Lung (tissue), 12 donors: ENCODE measurements around the gene ITFG1. TPM values are rescaled to one million over a fixed set of nuclear protein-coding genes. Genes with fewer than 3 reads are reported as not detected.

ENCODE experiments used
- ATAC-seq: fragments of 200-7000 bp; cut with Tn5 transposase; one replicate; pipeline ENCODE4 v1.9.1; 2020; ENCODE audit warnings: moderate number of reproducible peaks; ENCODE audit not compliant: insufficient read depth, low FRiP score
- DNase-seq, 3 donors: peaks; one replicate each; pipeline ENCODE4 v3.0.0-alpha.2; 2013 to 2017
- H3K27ac ChIP-seq, 2 donors: one replicate each; pipeline ENCODE4 v1.5.1; 2013; ENCODE audit warnings: mild to moderate bottlenecking in 2 of 2, moderate library complexity in 2 of 2, control low read depth in 1 of 2, inconsistent platforms in 1 of 2, low read depth in 1 of 2, low read length in 1 of 2
- H3K27me3 ChIP-seq, 3 donors: one replicate each; pipeline ENCODE4 v1.5.1; 2013; ENCODE audit warnings: low read length in 2 of 3; ENCODE audit not compliant: control insufficient read depth in 3 of 3, insufficient read depth in 3 of 3
- H3K36me3 ChIP-seq, 4 donors: one replicate each; pipeline ENCODE4 v1.5.1; 2013; ENCODE audit warnings: low read length in 4 of 4, mild to moderate bottlenecking in 1 of 4, moderate library complexity in 1 of 4; ENCODE audit not compliant: control insufficient read depth in 4 of 4, insufficient read depth in 4 of 4
- H3K4me1 ChIP-seq, 5 donors: one replicate each; pipeline ENCODE4 v1.5.1; 2013; ENCODE audit warnings: low read length in 5 of 5, mild to moderate bottlenecking in 2 of 5, moderate library complexity in 1 of 5; ENCODE audit not compliant: control insufficient read depth in 5 of 5, insufficient read depth in 5 of 5
- H3K4me3 ChIP-seq: one replicate; pipeline ENCODE4 v1.5.1; 2013; ENCODE audit warnings: mild to moderate bottlenecking, control low read depth, moderate library complexity
- H3K9ac ChIP-seq, 2 donors: one replicate each; pipeline ENCODE4 v1.5.1; 2013; ENCODE audit warnings: low read length in 2 of 2, control low read depth in 1 of 2; ENCODE audit not compliant: insufficient read depth in 1 of 2
- H3K9me3 ChIP-seq, 4 donors: one replicate each; pipeline ENCODE4 v1.5.1; 2013; ENCODE audit warnings: low read length in 3 of 4, mild to moderate bottlenecking in 1 of 4, moderate library complexity in 1 of 4; ENCODE audit not compliant: control insufficient read depth in 4 of 4, insufficient read depth in 3 of 4
- WGBS, 2 donors: extraction: QIAGEN DNeasy Blood & Tissue Kit; methylation state at CpG; one replicate each; pipeline ENCODE4 v1.1.7; 2013; 5-methylcytosine and 5-hydroxymethylcytosine counted together
- polyA plus RNA-seq, 2 donors: library from polyadenylated mRNA; stranded (reverse); fragments of 200-250 nt; gene quantifications; one replicate each; pipeline ENCODE4 v1.2.1, GENCODE V29; 2013
- total RNA-seq, 2 donors: library from RNA; depleted of rRNA in 1 of 2; stranded (reverse); fragments of >200 nt in 1 of 2; gene quantifications; one replicate each; pipeline ENCODE4 v1.2.1, GENCODE V29; 2014 to 2021
- TF ChIP-seq, protein P1 (sequence below): IDR thresholded peaks from 2 replicates; pipeline ENCODE4 v1.5.1; 2012; ENCODE audit warnings: mild to moderate bottlenecking; ENCODE audit errors: control extremely low read depth, extremely low read depth
- donor health status: control.
- donor health status: control.
- donor health status: Bipolar disorder and iron deficiency.
- donor health status: healthy.
- donor health status: DM: yes; HTN: yes; CAD: no.

Gene ITFG1
- total and polyA plus RNA-seq, 4 donors: 13.0 to 79.4 (median 40.2) TPM

DNA sequence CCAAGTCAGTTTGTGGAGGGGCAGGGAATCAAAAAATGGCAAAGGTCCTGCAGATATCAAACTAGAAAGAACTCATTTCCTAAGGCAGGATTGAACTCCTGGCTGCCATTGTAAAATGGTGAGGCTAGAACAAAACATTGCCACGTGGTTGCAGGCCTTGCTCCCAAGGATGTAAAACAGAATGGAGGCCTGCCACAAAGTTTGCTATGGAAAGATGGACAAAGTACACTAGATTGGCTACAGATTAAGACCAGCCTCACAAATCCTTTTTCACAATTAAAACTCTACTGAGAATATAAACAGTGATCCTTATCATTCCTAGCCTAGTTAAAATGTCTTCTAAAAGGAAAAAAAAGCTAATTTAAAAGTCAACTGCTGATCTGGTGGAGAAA, 31.2 kb upstream of the ITFG1 start:
- no peaks in the 10 kb centered on the region for H3K27me3 ChIP-seq
- TF ChIP-seq, protein P1, sequence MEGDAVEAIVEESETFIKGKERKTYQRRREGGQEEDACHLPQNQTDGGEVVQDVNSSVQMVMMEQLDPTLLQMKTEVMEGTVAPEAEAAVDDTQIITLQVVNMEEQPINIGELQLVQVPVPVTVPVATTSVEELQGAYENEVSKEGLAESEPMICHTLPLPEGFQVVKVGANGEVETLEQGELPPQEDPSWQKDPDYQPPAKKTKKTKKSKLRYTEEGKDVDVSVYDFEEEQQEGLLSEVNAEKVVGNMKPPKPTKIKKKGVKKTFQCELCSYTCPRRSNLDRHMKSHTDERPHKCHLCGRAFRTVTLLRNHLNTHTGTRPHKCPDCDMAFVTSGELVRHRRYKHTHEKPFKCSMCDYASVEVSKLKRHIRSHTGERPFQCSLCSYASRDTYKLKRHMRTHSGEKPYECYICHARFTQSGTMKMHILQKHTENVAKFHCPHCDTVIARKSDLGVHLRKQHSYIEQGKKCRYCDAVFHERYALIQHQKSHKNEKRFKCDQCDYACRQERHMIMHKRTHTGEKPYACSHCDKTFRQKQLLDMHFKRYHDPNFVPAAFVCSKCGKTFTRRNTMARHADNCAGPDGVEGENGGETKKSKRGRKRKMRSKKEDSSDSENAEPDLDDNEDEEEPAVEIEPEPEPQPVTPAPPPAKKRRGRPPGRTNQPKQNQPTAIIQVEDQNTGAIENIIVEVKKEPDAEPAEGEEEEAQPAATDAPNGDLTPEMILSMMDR: no peak
- H3K9me3 ChIP-seq: peaks cover 0 to 11% (median 7%) of the 10 kb centered on the region in 4 donors
- no peak overlapping the region for H3K9ac ChIP-seq
- peaks cover 0 to 10% (median 4%) of the 10 kb centered on the region in 4 donors for H3K36me3 ChIP-seq
- ATAC-seq: no peak
- H3K4me1 ChIP-seq: peaks cover 0 to 12% (median 0%) of the 10 kb centered on the region in 5 donors
- no peak overlapping the region for H3K27ac ChIP-seq
- 54 to 75% methylated on average over 1 of the region's 1 CpG for WGBS, 2 donors
- DNase-seq: no peak
- no peak overlapping the region for H3K4me3 ChIP-seq

DNA sequence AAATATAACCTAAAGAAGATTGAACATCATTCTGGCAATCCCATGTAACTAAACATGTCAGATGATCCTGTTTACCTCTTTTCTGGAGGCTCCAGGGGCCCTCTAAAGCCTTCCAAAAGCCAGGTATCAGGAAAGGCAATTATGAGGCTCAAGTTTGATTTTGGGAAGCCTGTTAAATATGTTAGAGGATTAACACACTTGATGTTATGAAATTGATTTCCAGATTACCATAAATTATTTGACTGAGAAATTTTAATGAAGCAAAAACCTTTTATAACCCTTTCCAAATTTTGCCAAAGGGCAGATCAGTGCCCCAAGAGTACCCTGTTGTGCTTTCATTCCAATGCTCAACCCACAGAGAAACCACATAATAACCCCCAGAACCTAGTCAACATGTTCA, 29.6 kb upstream of the ITFG1 start:
- H3K27me3 ChIP-seq: no peaks in the 10 kb centered on the region
- H3K36me3 ChIP-seq: peaks cover 1 to 10% (median 4%) of the 10 kb centered on the region in 4 donors
- H3K4me1 ChIP-seq: peaks cover 0 to 12% (median 0%) of the 10 kb centered on the region in 5 donors
- H3K9me3 ChIP-seq: peaks cover 0 to 11% (median 7%) of the 10 kb centered on the region in 4 donors
- H3K27ac ChIP-seq: no peak overlapping the region
- H3K4me3 ChIP-seq: no peak overlapping the region
- ATAC-seq (no peak), DNase-seq (no peak)
- no peak overlapping the region for H3K9ac ChIP-seq
- TF ChIP-seq, protein P1: no peak

DNA sequence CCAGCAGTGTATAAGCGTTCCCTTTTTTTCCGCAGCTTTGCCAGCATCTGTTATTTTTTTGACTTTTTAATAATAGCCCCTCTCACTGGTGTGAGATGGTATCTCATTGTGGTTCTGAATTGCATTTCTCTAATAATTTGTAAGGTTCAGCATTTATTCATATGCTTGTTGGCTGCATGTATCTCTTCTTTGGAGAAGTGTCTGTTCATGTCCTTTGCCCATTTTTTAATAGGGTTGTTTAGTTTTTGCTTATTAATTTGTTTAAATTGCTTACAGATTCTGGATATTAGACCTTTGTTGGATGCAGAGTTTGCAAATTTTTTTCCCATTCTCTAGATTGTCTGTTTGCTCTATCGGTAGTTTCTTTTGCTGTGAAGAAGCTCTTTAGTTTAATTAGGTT, 27.2 kb upstream of the ITFG1 start:
- WGBS, 2 donors: 77 to 98% methylated on average over 3 of the region's 3 CpGs
- H3K9ac ChIP-seq: no peak overlapping the region

DNA sequence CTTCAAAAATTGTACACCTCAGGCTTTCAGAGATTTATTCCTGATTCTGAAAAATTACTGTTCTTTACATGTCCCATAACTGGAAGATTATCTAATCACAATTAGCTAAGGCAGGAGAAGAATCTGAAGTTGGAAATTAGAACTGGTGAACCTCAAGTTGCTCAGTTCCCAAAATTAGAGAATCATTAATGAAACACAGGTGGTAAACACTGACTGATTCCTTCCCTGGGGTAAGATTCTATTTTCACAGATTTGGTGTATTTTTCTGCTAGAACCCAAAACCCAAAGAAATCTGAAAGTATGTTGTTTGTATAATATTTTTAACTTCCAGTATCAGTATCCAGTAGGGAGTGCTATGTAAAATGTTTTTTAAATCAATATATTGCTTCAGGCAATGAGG, 26.0 kb upstream of the ITFG1 start:
- no peak overlapping the region for H3K27ac ChIP-seq
- no peak overlapping the region for H3K9ac ChIP-seq
- TF ChIP-seq, protein P1: no peak
- ATAC-seq (no peak), DNase-seq (no peak)
- H3K9me3 ChIP-seq: peaks cover 0 to 10% (median 6%) of the 10 kb centered on the region in 4 donors
- peaks cover 1 to 10% (median 4%) of the 10 kb centered on the region in 4 donors for H3K36me3 ChIP-seq
- no peak overlapping the region for H3K4me3 ChIP-seq
- no peaks in the 10 kb centered on the region for H3K27me3 ChIP-seq
- H3K4me1 ChIP-seq: peaks cover 0 to 6% (median 0%) of the 10 kb centered on the region in 5 donors

More for the DNA sequence above, 27.2 kb upstream of the ITFG1 start:
- Histone ChIP-seq H3K27me3 (no peaks in the 10 kb centered on the region), H3K27ac (no peak overlapping the region), H3K9me3 (peaks cover 0 to 11% (median 7%) of the 10 kb centered on the region in 4 donors), H3K4me3 (no peak overlapping the region), H3K4me1 (peaks cover 0 to 6% (median 0%) of the 10 kb centered on the region in 5 donors), H3K36me3 (peaks cover 1 to 10% (median 4%) of the 10 kb centered on the region in 4 donors)
- TF ChIP-seq, protein P1: no peak
- no peak for ATAC-seq
- no peak for DNase-seq
